Esophagus squamous epithelium (tissue), 4 donors: ENCODE data around the gene ST6GALNAC3.

Source experiments
- CTCF ChIP-seq, 6 experiments: fragments of 450-650 bp in 4 of 6; fragments of 200-600 bp in 2 of 6; sonication (generic) in 2 of 6; IDR thresholded peaks; one replicate each; pipeline ENCODE4 v1.5.1; 2016 to 2019; ENCODE audit warnings: antibody characterized with exemption in 6 of 6, mild to moderate bottlenecking in 4 of 6, moderate library complexity in 4 of 6
- POLR2A ChIP-seq, 4 donors: fragments of 450-650 bp; IDR thresholded peaks; one replicate each; pipeline ENCODE4 v1.6.1; 2017; ENCODE audit warnings: antibody characterized with exemption in 4 of 4, mild to moderate bottlenecking in 4 of 4, moderate library complexity in 3 of 4

DNA sequence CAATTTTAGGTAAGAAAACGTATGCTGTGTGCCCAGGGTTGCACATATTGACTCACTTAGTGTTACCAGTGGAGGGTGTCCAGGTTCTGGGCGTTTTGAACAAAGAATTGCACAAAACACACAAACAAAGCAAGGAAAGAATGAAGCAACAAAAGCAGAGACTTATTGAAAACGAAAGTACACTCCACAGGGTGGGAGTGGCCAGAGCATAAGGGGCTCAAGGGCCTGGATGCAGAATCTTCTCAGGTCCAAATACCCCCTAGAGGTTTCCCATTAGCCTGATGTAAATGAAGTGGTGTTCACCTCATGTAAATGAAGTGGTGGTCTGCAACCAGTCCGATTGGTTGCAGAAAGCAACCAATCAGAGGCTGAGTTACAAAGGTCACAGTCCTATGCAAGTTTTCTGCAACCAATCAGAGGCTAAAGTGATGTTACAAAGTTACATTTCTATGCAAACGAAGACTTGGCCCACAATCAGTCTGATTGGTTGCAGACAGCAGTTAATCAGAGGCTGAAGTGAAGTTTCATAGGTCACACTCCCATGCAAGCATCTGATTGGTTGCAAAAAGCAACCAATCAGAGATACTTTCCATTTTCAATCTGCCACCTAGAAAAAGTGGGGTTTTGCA is 228.3 kb downstream of the ST6GALNAC3 start:
- TF ChIP-seq POLR2A (IDR thresholded peaks at IDR 0.05) (no peak), CTCF (IDR thresholded peaks at IDR 0.05) (no peak)
